Measurements from ENCODE around the gene UNC5A.

DNA sequence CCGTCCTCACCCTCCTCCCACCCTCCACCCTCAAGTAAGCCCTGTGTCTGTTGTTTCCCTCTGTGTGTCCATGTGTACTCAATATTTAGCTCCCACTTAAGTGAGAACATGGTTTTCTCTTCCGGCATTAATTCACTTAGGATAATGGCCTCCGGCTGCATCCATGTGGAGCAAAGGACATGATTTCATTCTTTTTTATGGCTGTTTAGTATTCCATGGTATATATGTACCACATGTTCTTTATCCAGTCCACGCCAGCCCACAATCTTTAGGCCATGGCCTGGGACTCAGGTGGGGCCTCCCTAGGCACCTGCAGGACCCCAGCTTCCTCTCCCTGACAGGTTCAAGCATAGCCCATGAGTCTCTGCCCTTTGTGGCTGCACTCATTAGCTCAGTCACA is 22.9 kb downstream of the UNC5A start:
- TF ChIP-seq POLR2A (IDR thresholded peaks at IDR 0.05), result no peak
- TF ChIP-seq, protein P1, sequence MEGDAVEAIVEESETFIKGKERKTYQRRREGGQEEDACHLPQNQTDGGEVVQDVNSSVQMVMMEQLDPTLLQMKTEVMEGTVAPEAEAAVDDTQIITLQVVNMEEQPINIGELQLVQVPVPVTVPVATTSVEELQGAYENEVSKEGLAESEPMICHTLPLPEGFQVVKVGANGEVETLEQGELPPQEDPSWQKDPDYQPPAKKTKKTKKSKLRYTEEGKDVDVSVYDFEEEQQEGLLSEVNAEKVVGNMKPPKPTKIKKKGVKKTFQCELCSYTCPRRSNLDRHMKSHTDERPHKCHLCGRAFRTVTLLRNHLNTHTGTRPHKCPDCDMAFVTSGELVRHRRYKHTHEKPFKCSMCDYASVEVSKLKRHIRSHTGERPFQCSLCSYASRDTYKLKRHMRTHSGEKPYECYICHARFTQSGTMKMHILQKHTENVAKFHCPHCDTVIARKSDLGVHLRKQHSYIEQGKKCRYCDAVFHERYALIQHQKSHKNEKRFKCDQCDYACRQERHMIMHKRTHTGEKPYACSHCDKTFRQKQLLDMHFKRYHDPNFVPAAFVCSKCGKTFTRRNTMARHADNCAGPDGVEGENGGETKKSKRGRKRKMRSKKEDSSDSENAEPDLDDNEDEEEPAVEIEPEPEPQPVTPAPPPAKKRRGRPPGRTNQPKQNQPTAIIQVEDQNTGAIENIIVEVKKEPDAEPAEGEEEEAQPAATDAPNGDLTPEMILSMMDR (IDR thresholded peaks at IDR 0.05), result no peak
